22Rv1 (cell line): Measurements from ENCODE around the gene PRKACB.

Experiments
- CTCF ChIP-seq: fragments of 450-650 bp; IDR thresholded peaks from 2 replicates; pipeline ENCODE4 v1.5.1; 2017; ENCODE audit warnings: mild to moderate bottlenecking
- ZFX ChIP-seq: fragments of 450-650 bp; IDR thresholded peaks from 2 replicates; pipeline ENCODE4 v1.6.1; 2017; ENCODE audit warnings: antibody characterized with exemption, borderline replicate concordance

GRCh38 chr1:84236256-84236655 lies 92.2 kb downstream of the PRKACB start:
- no peak for TF ChIP-seq CTCF
- TF ChIP-seq ZFX: no peak
